Stimulated activated memory B cell treated with anti-CD40 and anti-IgM and Interleukin-4, amounts not matched to agents 10 μg/mL and 1 μg/mL and 100 μg/mL, for 72 hours (primary cell): Measurements from ENCODE around the gene LSM12.
"Not testable (repeated sequence)": the region's sequence is repeated elsewhere in the genome, so short reads cannot be mapped to it uniquely, and the experiment has no call there.

Source experiments
- ATAC-seq: fragments of 150-1000 bp; cut with Tn5 transposase; 2 replicates; pipeline ENCODE4 v1.10.0; 2021
- H3K27ac Mint-ChIP-seq: one replicate; pipeline ENCODE4 v1.8.0; 2022; ENCODE audit warnings: mild to moderate bottlenecking, mixed read lengths
- H3K27me3 Mint-ChIP-seq: one replicate; pipeline ENCODE4 v1.8.0; 2022; ENCODE audit warnings: mixed read lengths
- H3K36me3 Mint-ChIP-seq: one replicate; pipeline ENCODE4 v1.8.0; 2022; ENCODE audit warnings: mixed read lengths
- H3K4me1 Mint-ChIP-seq: one replicate; pipeline ENCODE4 v1.8.0; 2022; ENCODE audit warnings: mixed read lengths
- H3K4me3 Mint-ChIP-seq: one replicate; pipeline ENCODE4 v1.8.0; 2022; ENCODE audit warnings: mild to moderate bottlenecking, moderate library complexity, mixed read lengths
- H3K9me3 Mint-ChIP-seq: one replicate; pipeline ENCODE4 v1.8.0; 2022; ENCODE audit warnings: mixed read lengths

LSM12 gene

GRCh38 chr17:44001461-44001920, 65.0 kb downstream of the LSM12 start:
- Mint-ChIP-seq H3K27me3 (peaks cover 40% of the 10 kb centered on the region), H3K27ac (no peak overlapping the region), H3K4me3 (no peak overlapping the region), H3K4me1 (peaks cover 7% of the 10 kb centered on the region), H3K9me3 (no peaks in the 10 kb centered on the region), H3K36me3 (no peaks in the 10 kb centered on the region)
- no peak for ATAC-seq

GRCh38 chr17:44000871-44001460, 65.5 kb downstream of the LSM12 start:
- no peak overlapping the region for H3K27ac Mint-ChIP-seq

GRCh38 chr17:44000141-44000860, 66.2 kb downstream of the LSM12 start:
- Mint-ChIP-seq H3K9me3 (no peaks in the 10 kb centered on the region), H3K27ac (no peak overlapping the region), H3K4me1 (no peaks in the 10 kb centered on the region), H3K27me3 (peaks cover 30% of the 10 kb centered on the region), H3K36me3 (no peaks in the 10 kb centered on the region), H3K4me3 (no peak overlapping the region)
- no peak for ATAC-seq

More at GRCh38 chr17:44000871-44001460, 65.5 kb downstream of the LSM12 start:
- peaks cover 2% of the 10 kb centered on the region for H3K4me1 Mint-ChIP-seq
- no peaks in the 10 kb centered on the region for H3K36me3 Mint-ChIP-seq
- peaks cover 35% of the 10 kb centered on the region for H3K27me3 Mint-ChIP-seq
- H3K9me3 Mint-ChIP-seq: no peaks in the 10 kb centered on the region
- H3K4me3 Mint-ChIP-seq: no peak overlapping the region
- ATAC-seq: no peak

GRCh38 chr17:43999024-43999423, 67.4 kb downstream of the LSM12 start:
- Mint-ChIP-seq H3K36me3 (no peaks in the 10 kb centered on the region), H3K4me3 (no peak overlapping the region), H3K27me3 (peaks cover 30% of the 10 kb centered on the region), H3K4me1 (peaks cover 6% of the 10 kb centered on the region), H3K27ac (no peak overlapping the region), H3K9me3 (no peaks in the 10 kb centered on the region)
- no peak for ATAC-seq

- ATAC-seq: no peak
- Mint-ChIP-seq H3K27ac (no peak overlapping the region), H3K36me3 (no peaks in the 10 kb centered on the region), H3K4me1 (peaks cover 6% of the 10 kb centered on the region), H3K4me3 (no peak overlapping the region), H3K9me3 (no peaks in the 10 kb centered on the region), H3K27me3 (peaks cover 30% of the 10 kb centered on the region)
Measured at GRCh38 chr17:43998552-43998951, 67.9 kb downstream of the LSM12 start.

GRCh38 chr17:43997180-43997579, 69.3 kb downstream of the LSM12 start:
- H3K9me3 Mint-ChIP-seq, H3K36me3 Mint-ChIP-seq, H3K4me3 Mint-ChIP-seq, ATAC-seq, H3K27ac Mint-ChIP-seq, H3K4me1 Mint-ChIP-seq: not testable (repeated sequence)
- peaks cover 30% of the 10 kb centered on the region for H3K27me3 Mint-ChIP-seq

- no peak for ATAC-seq
- peaks cover 31% of the 10 kb centered on the region for H3K27me3 Mint-ChIP-seq
- no peaks in the 10 kb centered on the region for H3K9me3 Mint-ChIP-seq
- no peaks in the 10 kb centered on the region for H3K36me3 Mint-ChIP-seq
- H3K4me1 Mint-ChIP-seq: peaks cover 6% of the 10 kb centered on the region
- H3K4me3 Mint-ChIP-seq: peak overlapping the region; percentile 48
- H3K27ac Mint-ChIP-seq: no peak overlapping the region
Measured at GRCh38 chr17:43995150-43995471, 71.4 kb downstream of the LSM12 start.

GRCh38 chr17:43994272-43995149, 72.0 kb downstream of the LSM12 start:
- Mint-ChIP-seq H3K4me1 (peaks cover 6% of the 10 kb centered on the region), H3K4me3 (peak overlapping the region; percentile 48), H3K27me3 (peaks cover 26% of the 10 kb centered on the region), H3K36me3 (no peaks in the 10 kb centered on the region), H3K9me3 (no peaks in the 10 kb centered on the region), H3K27ac (no peak overlapping the region)
- ATAC-seq: peak; percentile 83

- Mint-ChIP-seq H3K27me3 (peaks cover 26% of the 10 kb centered on the region), H3K4me1 (peaks cover 6% of the 10 kb centered on the region), H3K27ac (no peak overlapping the region), H3K36me3 (no peaks in the 10 kb centered on the region), H3K9me3 (no peaks in the 10 kb centered on the region), H3K4me3 (no peak overlapping the region)
- no peak for ATAC-seq
Measured at GRCh38 chr17:43992641-43993040, 73.8 kb downstream of the LSM12 start.

- Mint-ChIP-seq H3K36me3 (no peaks in the 10 kb centered on the region), H3K4me3 (no peak overlapping the region), H3K4me1 (no peaks in the 10 kb centered on the region), H3K27me3 (peaks cover 64% of the 10 kb centered on the region), H3K27ac (no peak overlapping the region), H3K9me3 (no peaks in the 10 kb centered on the region)
- no peak for ATAC-seq
Measured at GRCh38 chr17:43988301-43988700, 78.2 kb downstream of the LSM12 start.

- Mint-ChIP-seq H3K4me3 (no peak overlapping the region), H3K27ac (no peak overlapping the region), H3K36me3 (no peaks in the 10 kb centered on the region), H3K27me3 (peaks cover 74% of the 10 kb centered on the region), H3K9me3 (no peaks in the 10 kb centered on the region), H3K4me1 (no peaks in the 10 kb centered on the region)
- no peak for ATAC-seq
Measured at GRCh38 chr17:43987131-43988021, 79.1 kb downstream of the LSM12 start.

- Mint-ChIP-seq H3K36me3 (no peaks in the 10 kb centered on the region), H3K4me3 (no peak overlapping the region), H3K27me3 (peaks cover 77% of the 10 kb centered on the region), H3K4me1 (no peaks in the 10 kb centered on the region), H3K9me3 (no peaks in the 10 kb centered on the region), H3K27ac (no peak overlapping the region)
- ATAC-seq: no peak
Measured at GRCh38 chr17:43986225-43986981, 80.1 kb downstream of the LSM12 start.

GRCh38 chr17:43984521-43984920, 82.0 kb downstream of the LSM12 start:
- peaks cover 74% of the 10 kb centered on the region for H3K27me3 Mint-ChIP-seq

More at GRCh38 chr17:43984521-43984920, 82.0 kb downstream of the LSM12 start:
- Mint-ChIP-seq H3K9me3 (no peaks in the 10 kb centered on the region), H3K27ac (no peak overlapping the region), H3K4me3 (no peak overlapping the region), H3K36me3 (no peaks in the 10 kb centered on the region), H3K4me1 (no peaks in the 10 kb centered on the region)
- no peak for ATAC-seq
